ENCODE results near the gene DGKB. TPM values are rescaled to one million over a fixed set of nuclear protein-coding genes. Genes with fewer than 3 reads are reported as not detected.

Gene DGKB
- total RNA-seq, 1 experiment from 2014 or later, result 0.48 TPM

DNA sequence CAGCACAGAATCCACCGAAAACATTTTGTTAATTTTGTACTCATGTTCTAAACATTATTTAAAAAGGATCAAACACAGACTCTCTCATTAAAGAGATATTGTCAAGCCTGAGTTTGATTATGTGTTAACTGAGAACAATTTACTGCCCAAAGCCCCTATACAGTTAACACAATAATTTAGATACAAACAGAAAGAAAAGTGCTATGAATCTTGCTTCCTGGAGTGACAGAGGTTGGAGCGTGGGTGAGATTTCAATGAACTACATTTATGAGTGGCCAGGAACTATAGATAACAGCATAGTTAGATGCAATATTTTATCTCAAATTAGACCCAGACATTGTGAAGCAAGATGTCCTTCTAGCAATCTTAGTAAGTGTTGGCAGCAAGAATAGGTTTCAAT lies 464.2 kb downstream of the DGKB start:
- Histone ChIP-seq H3F3A (ENCODE audit: insufficient read depth, low read depth) (no peaks in the 10 kb centered on the region), H3K27ac (no peak overlapping the region), H3K27me3 (ENCODE audit: insufficient read depth, low read depth) (no peaks in the 10 kb centered on the region), H3K4me1 (replicated peaks; ENCODE audit: insufficient read depth) (no peaks in the 10 kb centered on the region), H3K79me2 (ENCODE audit: low read depth) (no peaks in the 10 kb centered on the region), H3K36me3 (ENCODE audit: low read depth) (no peaks in the 10 kb centered on the region), H3K4me2 (no peak overlapping the region), H3K4me3 (no peak overlapping the region), H3K9me3 (ENCODE audit: insufficient read depth, low read depth) (no peaks in the 10 kb centered on the region), H4K20me1 (ENCODE audit: insufficient read depth) (no peaks in the 10 kb centered on the region), H2AFZ (0 out of 2 replicates have a peak overlapping the region, but pooled peaks have one; percentile 3), H3K9me2 (ENCODE audit: insufficient read depth) (no peaks in the 10 kb centered on the region; the same call in 1 of the 2 replicates)
- DNase-seq, result no peak
- POLR2A ChIA-PET (ENCODE audit: unreplicated experiment), result no interaction called here
- CTCF ChIA-PET, result no interaction called here
- no peak for TF ChIP-seq EZH2 (IDR thresholded peaks at IDR 0.05; ENCODE audit: low read depth)
- TF ChIP-seq, protein P1, sequence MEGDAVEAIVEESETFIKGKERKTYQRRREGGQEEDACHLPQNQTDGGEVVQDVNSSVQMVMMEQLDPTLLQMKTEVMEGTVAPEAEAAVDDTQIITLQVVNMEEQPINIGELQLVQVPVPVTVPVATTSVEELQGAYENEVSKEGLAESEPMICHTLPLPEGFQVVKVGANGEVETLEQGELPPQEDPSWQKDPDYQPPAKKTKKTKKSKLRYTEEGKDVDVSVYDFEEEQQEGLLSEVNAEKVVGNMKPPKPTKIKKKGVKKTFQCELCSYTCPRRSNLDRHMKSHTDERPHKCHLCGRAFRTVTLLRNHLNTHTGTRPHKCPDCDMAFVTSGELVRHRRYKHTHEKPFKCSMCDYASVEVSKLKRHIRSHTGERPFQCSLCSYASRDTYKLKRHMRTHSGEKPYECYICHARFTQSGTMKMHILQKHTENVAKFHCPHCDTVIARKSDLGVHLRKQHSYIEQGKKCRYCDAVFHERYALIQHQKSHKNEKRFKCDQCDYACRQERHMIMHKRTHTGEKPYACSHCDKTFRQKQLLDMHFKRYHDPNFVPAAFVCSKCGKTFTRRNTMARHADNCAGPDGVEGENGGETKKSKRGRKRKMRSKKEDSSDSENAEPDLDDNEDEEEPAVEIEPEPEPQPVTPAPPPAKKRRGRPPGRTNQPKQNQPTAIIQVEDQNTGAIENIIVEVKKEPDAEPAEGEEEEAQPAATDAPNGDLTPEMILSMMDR (conservative IDR thresholded peaks at IDR 0.05), result no peak
- BruUV-seq (replicated peaks), result no TSS peak
- intact Hi-C loops (cut with micrococcal nuclease; ENCODE audit: unreplicated experiment), result no loop called here

DNA sequence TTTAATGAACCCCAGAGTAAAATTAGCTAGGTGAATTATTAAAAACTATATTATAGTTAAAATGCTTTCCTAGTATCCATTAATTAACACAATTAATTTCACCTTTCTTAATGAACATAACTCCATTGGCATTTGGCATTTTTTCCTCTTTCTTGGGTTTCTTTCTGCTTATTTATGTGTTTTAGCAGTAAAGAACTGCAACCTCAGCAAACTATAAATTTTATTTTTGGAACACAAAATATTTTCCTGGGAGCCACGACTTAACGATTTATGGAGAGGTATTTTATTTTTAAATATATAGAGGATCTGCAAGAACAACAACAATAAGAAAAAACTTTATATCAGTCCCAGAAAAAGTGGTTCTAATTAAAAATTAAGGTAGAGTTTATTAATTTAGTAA lies 465.7 kb downstream of the DGKB start:
- H3K4me2 ChIP-seq, result no peak overlapping the region
- intact Hi-C loops (cut with micrococcal nuclease; ENCODE audit: unreplicated experiment), result no loop called here
- H3K79me2 ChIP-seq (ENCODE audit: low read depth), result no peaks in the 10 kb centered on the region
- H2AFZ ChIP-seq, result no peak overlapping the region
- H3K9me3 ChIP-seq (ENCODE audit: insufficient read depth, low read depth), result no peaks in the 10 kb centered on the region
- H3K27ac ChIP-seq, result no peak overlapping the region
- no peak for DNase-seq
- no peaks in the 10 kb centered on the region for H4K20me1 ChIP-seq (ENCODE audit: insufficient read depth)
- H3K27me3 ChIP-seq (ENCODE audit: insufficient read depth, low read depth), result no peaks in the 10 kb centered on the region
- TF ChIP-seq, protein P1 (conservative IDR thresholded peaks at IDR 0.05), result no peak
- no peak for TF ChIP-seq EZH2 (IDR thresholded peaks at IDR 0.05; ENCODE audit: low read depth)
- H3K36me3 ChIP-seq (ENCODE audit: low read depth), result no peaks in the 10 kb centered on the region
- no peaks in the 10 kb centered on the region for H3F3A ChIP-seq (ENCODE audit: insufficient read depth, low read depth)
- no peak overlapping the region for H3K4me3 ChIP-seq
- H3K9me2 ChIP-seq (ENCODE audit: insufficient read depth), result no peaks in the 10 kb centered on the region; the same call in 1 of the 2 replicates
- no peaks in the 10 kb centered on the region for H3K4me1 ChIP-seq (replicated peaks; ENCODE audit: insufficient read depth)
- no TSS peak for BruUV-seq (replicated peaks)
- ChIA-PET CTCF (no interaction called here), POLR2A (ENCODE audit: unreplicated experiment) (interaction anchor here (0.6 kb wide), 1 partner anchor 1006 kb away, joined by 11 read pairs; no protein-coding TSS in a partner anchor)

DNA sequence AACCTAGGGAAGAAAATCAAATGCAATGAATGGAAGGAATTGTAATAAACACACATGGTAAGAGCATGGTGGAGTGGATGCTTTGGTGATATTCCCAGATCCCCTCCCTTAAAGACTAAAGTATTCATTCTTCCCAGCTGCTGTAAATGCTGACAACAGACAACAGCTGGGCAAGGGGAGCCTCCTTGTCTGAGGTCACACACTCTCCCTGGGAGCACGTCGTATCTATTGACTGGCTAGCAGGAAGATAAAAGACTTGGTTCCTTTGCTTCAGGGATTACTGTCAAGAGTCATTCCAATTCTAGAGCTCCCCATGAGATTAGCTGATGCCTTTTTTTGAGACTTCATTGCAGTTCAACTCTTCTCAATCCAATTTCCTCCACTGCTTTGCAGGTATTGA lies 469.6 kb downstream of the DGKB start:
- Histone ChIP-seq H3K4me2 (no peak overlapping the region), H3K27me3 (ENCODE audit: insufficient read depth, low read depth) (no peaks in the 10 kb centered on the region), H3K79me2 (ENCODE audit: low read depth) (no peaks in the 10 kb centered on the region), H4K20me1 (ENCODE audit: insufficient read depth) (no peaks in the 10 kb centered on the region), H3K4me1 (replicated peaks; ENCODE audit: insufficient read depth) (no peaks in the 10 kb centered on the region), H3K4me3 (no peak overlapping the region), H3K9me2 (ENCODE audit: insufficient read depth) (no peaks in the 10 kb centered on the region; the same call in 1 of the 2 replicates), H3F3A (ENCODE audit: insufficient read depth, low read depth) (no peaks in the 10 kb centered on the region), H3K27ac (no peak overlapping the region), H3K9me3 (ENCODE audit: insufficient read depth, low read depth) (no peaks in the 10 kb centered on the region), H2AFZ (no peak overlapping the region), H3K36me3 (ENCODE audit: low read depth) (no peaks in the 10 kb centered on the region)
- POLR2A ChIA-PET (ENCODE audit: unreplicated experiment), result no interaction called here
- no peak for DNase-seq
- CTCF ChIA-PET, result no interaction called here
- BruUV-seq (replicated peaks), result no TSS peak
- intact Hi-C loops (cut with micrococcal nuclease; ENCODE audit: unreplicated experiment), result no loop called here
- TF ChIP-seq EZH2 (IDR thresholded peaks at IDR 0.05; ENCODE audit: low read depth), result no peak
- TF ChIP-seq, protein P1 (conservative IDR thresholded peaks at IDR 0.05), result no peak

Data from PC-9 (cell line).